PFSK-1 (cell line): ENCODE data around the gene ETFA.

ENCODE experiments used
- FOXP2 ChIP-seq: optimal IDR thresholded peaks from 2 replicates; pipeline ENCODE3; 2011; ENCODE audit warnings: borderline replicate concordance, control low read depth, inconsistent platforms; ENCODE audit not compliant: insufficient read depth; ENCODE audit errors: extremely low read length, extremely low read depth
- POLR2AphosphoS5 ChIP-seq: IDR thresholded peaks from 2 replicates; pipeline ENCODE4 v1.6.1; 2012; ENCODE audit warnings: low read depth, mild to moderate bottlenecking, control low read depth, low read length, moderate library complexity
- SIN3A ChIP-seq: IDR thresholded peaks from 2 replicates; pipeline ENCODE4 v1.6.1; 2012; ENCODE audit warnings: mild to moderate bottlenecking, low read length, moderate library complexity, borderline replicate concordance; ENCODE audit not compliant: insufficient read depth
- TAF1 ChIP-seq: IDR thresholded peaks from 2 replicates; pipeline ENCODE4 v1.6.1; 2012; ENCODE audit warnings: low read length, control low read depth, borderline replicate concordance; ENCODE audit not compliant: insufficient read depth
- TF ChIP-seq, protein P1 (sequence below), 2 experiments: IDR thresholded peaks; 2 replicates each; pipeline versions ENCODE4 v1.6.1 to v1.8.0; 2011 to 2012; ENCODE audit warnings: low read depth in 2 of 2, low read length in 2 of 2, control low read depth in 1 of 2, inconsistent platforms in 1 of 2, mild to moderate bottlenecking in 1 of 2, moderate library complexity in 1 of 2; ENCODE audit not compliant: insufficient read depth in 1 of 2

Gene ETFA

GRCh38 chr15:76330080-76330680 is 18.9 kb upstream of the ETFA start:
- TF ChIP-seq, protein P1, sequence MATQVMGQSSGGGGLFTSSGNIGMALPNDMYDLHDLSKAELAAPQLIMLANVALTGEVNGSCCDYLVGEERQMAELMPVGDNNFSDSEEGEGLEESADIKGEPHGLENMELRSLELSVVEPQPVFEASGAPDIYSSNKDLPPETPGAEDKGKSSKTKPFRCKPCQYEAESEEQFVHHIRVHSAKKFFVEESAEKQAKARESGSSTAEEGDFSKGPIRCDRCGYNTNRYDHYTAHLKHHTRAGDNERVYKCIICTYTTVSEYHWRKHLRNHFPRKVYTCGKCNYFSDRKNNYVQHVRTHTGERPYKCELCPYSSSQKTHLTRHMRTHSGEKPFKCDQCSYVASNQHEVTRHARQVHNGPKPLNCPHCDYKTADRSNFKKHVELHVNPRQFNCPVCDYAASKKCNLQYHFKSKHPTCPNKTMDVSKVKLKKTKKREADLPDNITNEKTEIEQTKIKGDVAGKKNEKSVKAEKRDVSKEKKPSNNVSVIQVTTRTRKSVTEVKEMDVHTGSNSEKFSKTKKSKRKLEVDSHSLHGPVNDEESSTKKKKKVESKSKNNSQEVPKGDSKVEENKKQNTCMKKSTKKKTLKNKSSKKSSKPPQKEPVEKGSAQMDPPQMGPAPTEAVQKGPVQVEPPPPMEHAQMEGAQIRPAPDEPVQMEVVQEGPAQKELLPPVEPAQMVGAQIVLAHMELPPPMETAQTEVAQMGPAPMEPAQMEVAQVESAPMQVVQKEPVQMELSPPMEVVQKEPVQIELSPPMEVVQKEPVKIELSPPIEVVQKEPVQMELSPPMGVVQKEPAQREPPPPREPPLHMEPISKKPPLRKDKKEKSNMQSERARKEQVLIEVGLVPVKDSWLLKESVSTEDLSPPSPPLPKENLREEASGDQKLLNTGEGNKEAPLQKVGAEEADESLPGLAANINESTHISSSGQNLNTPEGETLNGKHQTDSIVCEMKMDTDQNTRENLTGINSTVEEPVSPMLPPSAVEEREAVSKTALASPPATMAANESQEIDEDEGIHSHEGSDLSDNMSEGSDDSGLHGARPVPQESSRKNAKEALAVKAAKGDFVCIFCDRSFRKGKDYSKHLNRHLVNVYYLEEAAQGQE (IDR thresholded peaks at IDR 0.05; ENCODE audit: insufficient read depth in 1 of 2, low read depth in 2 of 2, low read length in 2 of 2): no peak
- TF ChIP-seq POLR2AphosphoS5: no peak
- no peak for TF ChIP-seq TAF1
- no peak for TF ChIP-seq FOXP2
- no peak for TF ChIP-seq SIN3A

GRCh38 chr15:76328958-76329357 is 17.7 kb upstream of the ETFA start:
- TF ChIP-seq, protein P1 (IDR thresholded peaks at IDR 0.05; ENCODE audit: insufficient read depth in 1 of 2, low read depth in 2 of 2, low read length in 2 of 2): no peak
- no peak for TF ChIP-seq POLR2AphosphoS5
- no peak for TF ChIP-seq TAF1
- TF ChIP-seq FOXP2: no peak
- TF ChIP-seq SIN3A: no peak

GRCh38 chr15:76328106-76328696 is 16.9 kb upstream of the ETFA start:
- TF ChIP-seq FOXP2 (no peak), TAF1 (no peak), SIN3A (no peak), POLR2AphosphoS5 (no peak)
- TF ChIP-seq, protein P1 (IDR thresholded peaks at IDR 0.05; ENCODE audit: insufficient read depth in 1 of 2, low read depth in 2 of 2, low read length in 2 of 2): no peak

DNA sequence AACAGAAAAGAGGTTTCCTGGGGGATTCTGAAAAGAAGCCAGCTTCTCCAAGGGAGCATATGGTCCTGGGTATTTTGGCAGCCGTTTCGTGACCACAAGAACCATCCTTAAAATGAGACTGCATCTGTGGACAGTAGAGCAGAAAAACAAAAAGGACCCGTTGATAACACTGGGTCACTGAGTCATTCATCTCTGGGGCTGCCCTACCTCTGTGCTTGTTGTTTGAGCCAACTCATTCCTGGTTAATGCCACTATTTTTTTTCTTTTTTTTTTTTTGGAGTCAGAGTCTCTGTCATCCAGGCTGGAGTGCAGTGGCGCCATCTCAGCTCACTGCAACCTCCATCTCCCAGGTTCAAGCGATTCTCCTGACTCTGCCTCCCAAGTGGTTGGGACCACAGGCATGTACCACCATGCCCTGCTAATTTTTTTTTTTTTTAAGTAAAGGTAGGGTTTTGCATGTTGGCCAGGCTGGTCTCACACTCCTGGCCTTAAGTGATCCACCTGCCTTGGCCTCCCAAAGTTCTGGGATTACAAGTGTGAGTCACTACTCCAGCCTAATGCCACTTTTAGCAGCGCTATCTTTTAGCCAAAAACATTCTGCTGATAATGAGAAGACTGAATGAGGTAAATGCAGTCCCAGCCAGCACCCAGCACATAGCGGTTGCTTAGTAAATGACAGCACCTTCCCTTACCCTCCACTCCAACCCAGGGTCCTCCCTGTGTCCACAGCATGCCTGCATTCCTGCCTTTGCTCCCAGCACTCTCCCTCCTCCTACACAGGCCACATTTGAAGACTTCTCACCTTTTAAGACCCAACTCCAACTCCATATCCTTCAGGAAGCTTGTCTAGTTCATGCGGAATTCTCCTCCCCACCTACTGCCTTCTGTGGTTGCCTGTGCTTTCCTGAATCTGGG is 16.2 kb upstream of the ETFA start:
- TF ChIP-seq SIN3A: no peak

DNA sequence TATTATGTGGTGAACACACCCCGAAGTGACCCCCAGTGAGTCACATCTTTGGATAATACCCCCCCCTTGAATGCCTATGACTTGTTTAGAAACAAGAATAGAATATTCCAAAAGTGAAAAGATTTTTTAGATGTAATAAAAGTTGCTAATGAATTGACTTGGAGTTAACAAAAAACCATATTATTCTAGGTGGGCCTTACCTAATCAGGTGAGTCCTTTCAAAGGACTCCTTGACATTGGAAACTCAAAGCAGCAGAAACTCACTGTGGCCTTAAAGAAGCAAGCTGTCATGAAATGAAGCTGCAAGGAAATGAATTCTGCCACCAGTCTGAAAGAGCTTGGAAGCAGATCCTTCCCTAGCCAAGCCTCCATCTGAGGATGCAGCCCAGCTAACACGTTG is 14.4 kb upstream of the ETFA start:
- TF ChIP-seq, protein P1 (IDR thresholded peaks at IDR 0.05; ENCODE audit: insufficient read depth in 1 of 2, low read depth in 2 of 2, low read length in 2 of 2): no peak
- no peak for TF ChIP-seq TAF1
- no peak for TF ChIP-seq POLR2AphosphoS5
- TF ChIP-seq FOXP2: no peak
- TF ChIP-seq SIN3A: no peak
